ENCODE data around the gene CUX1.

DNA sequence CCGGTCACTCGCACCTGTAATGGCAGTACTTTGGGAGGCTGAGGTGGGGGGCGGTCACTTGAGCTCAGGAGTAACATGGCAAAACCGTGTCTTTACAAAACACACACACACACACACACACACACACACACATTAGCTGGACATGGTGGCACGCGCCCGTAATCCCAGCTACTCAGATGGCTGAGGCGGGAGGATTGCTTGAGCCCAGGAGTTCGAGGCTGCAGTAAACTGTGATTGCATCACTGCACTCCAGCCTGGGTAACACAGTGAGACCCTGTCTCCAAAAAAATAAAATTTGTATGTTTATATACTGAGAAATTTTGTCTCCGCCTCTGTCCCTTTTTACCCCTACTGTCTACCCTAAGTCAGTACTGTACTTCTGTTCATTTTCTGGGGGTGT, 86.6 kb downstream of the CUX1 start:
- TF ChIP-seq POLR2AphosphoS5 (IDR thresholded peaks at IDR 0.05; ENCODE audit: low read depth, low read length) = no peak
- TF ChIP-seq POLR2A (IDR thresholded peaks at IDR 0.05; ENCODE audit: low read depth, low read length) = no peak
- no peak for TF ChIP-seq TAF1 (IDR thresholded peaks at IDR 0.05; ENCODE audit: low read depth, low read length)
- TF ChIP-seq PAX5 (IDR thresholded peaks at IDR 0.05; ENCODE audit: insufficient read depth, low read length, severe bottlenecking) = no peak
- TF ChIP-seq SPI1 (IDR thresholded peaks at IDR 0.05; ENCODE audit: low read depth, low read length) = no peak

All from GM12891 (cell line).